Measurements from ENCODE around the gene IFFO2.

GRCh38 chr1:18972991-18973390 is 16.5 kb upstream of the IFFO2 start:
- no peak for TF ChIP-seq GATA2 (IDR thresholded peaks at IDR 0.05; ENCODE audit: low read depth, low read length)
- TF ChIP-seq GATA3 (IDR thresholded peaks at IDR 0.05; ENCODE audit: low read depth, low read length) = no peak

Data from SH-SY5Y (cell line).